ENCODE results near the gene COL5A3.
"Not testable (repeated sequence)": the region's sequence is repeated elsewhere in the genome, so short reads cannot be mapped to it uniquely, and the experiment has no call there.

COL5A3 gene

GRCh38 chr19:9971166-9971897 lies 39.0 kb downstream of the COL5A3 start:
- no peak for DNase-seq (ENCODE audit: low spot score)

DNA sequence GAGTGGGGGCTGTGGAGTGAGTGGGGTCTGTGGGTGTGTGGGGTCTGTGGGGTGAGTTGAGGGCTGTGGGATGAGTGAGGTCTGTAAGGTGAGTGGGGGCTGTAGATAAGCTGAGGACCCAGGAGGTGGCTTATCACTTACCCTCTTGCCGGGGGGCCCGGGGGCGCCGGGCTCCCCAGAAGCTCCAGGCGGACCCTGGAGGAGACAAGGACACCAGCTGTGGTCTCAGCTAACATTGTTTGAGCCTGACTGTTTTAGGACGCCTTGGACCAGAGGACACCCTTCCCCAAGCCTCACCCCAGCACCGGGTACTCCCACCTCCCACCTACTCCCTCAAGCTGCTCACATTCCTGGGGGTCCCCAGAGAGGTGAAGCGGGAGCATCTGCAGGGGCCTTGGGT lies 39.8 kb downstream of the COL5A3 start:
- DNase-seq (ENCODE audit: low spot score) = no peak

- DNase-seq (ENCODE audit: low spot score) = no peak
Observed at GRCh38 chr19:9969688-9969975, 40.7 kb downstream of the COL5A3 start.

DNA sequence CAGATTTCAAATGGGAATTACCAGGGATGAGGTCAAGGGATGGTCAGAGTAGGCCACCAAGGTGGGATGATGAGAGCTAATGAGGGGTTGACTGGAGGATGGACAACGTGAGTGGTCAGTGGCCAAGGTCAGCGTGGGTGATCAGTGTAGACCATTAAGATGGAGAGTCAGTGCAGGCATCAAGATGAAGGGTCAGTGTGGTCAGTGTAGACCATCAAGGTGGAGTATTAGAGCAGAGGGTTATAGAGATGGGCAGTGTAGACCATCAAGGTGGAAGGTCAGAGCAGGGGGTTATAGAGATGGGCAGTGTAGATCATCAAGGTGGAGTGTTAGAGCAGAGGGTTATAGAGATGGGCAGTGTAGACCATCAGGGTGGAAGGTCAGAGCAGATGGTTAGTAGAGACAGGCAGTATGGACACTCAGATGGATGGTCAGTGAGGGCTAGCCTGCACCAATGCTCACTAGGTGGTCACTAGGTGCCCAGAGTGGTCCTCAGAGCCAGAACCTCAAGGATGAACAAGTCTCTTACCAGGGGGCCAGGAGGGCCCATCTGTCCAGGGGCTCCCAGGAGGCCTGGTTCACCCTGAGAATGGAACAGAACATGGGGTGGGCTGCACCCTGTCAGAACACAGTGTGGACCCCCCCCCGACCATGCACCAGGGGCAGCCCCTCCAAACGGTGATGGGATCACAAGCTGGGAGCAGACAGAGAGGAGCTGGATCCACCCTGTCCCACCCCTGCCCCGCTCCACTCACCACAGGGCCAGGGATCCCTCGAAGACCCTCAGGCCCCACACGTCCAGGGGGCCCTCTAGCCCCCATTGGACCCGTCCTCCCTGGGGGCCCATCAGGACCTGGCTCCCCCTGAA lies 41.2 kb downstream of the COL5A3 start:
- no peak for DNase-seq (ENCODE audit: low spot score)

- no peak for DNase-seq (ENCODE audit: low spot score)
Observed at GRCh38 chr19:9967326-9967725, 43.0 kb downstream of the COL5A3 start.

DNA sequence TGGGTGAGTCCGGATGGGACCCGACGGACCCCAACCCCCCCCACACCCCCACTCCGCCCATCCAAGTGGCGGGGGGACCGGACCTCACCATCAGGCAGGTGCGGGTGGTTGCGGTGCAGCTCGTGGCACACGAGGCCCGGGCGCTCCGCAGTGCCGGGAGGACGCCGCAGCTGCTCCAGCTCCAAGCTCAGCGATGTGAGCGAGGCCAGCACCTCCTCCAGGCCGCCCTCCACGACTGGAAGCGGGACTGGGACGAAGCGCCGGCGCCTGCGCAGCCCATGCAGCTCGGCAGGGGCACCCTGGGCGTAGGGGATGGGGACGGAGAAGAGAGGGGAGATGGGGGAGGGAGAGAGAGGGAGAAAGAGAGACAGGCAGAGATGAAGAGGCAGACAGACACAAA lies 43.9 kb downstream of the COL5A3 start:
- DNase-seq (ENCODE audit: low spot score) = no peak

GRCh38 chr19:9966024-9966423 lies 44.3 kb downstream of the COL5A3 start:
- no peak for DNase-seq (ENCODE audit: low spot score)

GRCh38 chr19:9962623-9963290 lies 47.5 kb downstream of the COL5A3 start:
- no peak for DNase-seq (ENCODE audit: low spot score)

DNA sequence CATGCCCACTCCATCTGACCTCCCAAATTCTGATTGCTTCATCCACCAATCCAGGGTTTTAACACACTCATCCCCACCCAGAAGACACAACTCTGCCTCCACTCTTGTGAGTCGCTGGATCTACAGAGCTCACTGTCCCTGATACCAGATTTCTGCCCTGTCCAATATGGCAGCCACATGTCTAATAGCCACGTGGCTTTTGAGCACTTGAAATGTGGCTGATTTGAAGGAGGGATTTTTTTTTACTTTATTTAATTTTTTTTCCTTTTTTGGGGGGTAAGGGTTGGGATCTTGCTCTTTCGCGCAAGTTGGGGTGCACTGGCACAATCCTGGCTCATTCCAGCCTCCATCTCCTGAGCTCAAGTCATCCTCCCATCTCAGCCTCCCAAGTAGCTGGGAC lies 49.2 kb downstream of the COL5A3 start:
- DNase-seq (ENCODE audit: low spot score) = no peak

DNA sequence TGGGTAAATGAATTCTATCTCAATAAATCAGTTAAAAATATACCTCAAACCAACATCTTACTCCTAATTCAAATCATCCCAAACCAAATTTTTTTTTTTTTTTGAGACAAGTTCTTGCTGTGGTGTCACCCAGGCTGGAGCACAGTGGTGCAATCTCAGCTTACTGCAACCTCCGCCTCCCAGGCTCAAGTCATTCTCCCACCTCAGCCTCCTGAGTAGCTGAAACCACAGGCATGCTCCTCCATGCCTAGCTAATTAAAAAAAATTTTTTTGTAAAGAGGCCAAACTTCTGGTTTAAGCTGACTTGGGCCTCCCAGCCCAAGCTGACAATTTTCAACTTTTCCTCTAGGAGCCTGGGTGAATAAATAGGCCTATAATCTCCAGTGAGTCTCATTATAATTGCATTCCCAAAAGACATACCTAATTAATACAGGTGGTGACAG lies 51.9 kb downstream of the COL5A3 start:
- DNase-seq (ENCODE audit: low spot score) = no peak

GRCh38 chr19:9956956-9957355 lies 53.3 kb downstream of the COL5A3 start:
- no peak for DNase-seq (ENCODE audit: low spot score)

GRCh38 chr19:9953802-9954542 lies 56.3 kb downstream of the COL5A3 start:
- no peak for DNase-seq (ENCODE audit: low spot score)

DNA sequence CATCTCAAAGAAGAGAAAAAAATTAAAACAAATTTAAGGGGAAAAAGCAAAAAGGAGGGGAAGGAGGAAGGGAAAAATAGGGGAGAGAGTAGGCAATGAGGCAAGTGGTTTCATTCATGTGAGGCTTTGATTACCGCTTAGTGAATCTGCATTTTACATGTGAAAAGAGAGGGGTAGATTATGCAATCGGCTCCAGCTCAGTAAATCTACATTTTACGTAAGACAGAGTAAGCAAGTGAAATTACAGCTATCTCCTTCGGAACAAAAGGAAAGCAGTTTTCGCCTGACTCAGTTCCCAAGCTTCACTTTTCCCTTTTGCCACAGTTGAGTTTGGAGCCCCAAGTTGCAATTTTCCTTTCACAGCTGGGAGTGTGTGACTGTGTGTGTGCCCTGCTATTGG lies 58.0 kb downstream of the COL5A3 start:
- DNase-seq (ENCODE audit: low spot score) = no peak

GRCh38 chr19:9947441-9947840 lies 62.9 kb downstream of the COL5A3 start:
- no peak for DNase-seq (ENCODE audit: low spot score)

DNA sequence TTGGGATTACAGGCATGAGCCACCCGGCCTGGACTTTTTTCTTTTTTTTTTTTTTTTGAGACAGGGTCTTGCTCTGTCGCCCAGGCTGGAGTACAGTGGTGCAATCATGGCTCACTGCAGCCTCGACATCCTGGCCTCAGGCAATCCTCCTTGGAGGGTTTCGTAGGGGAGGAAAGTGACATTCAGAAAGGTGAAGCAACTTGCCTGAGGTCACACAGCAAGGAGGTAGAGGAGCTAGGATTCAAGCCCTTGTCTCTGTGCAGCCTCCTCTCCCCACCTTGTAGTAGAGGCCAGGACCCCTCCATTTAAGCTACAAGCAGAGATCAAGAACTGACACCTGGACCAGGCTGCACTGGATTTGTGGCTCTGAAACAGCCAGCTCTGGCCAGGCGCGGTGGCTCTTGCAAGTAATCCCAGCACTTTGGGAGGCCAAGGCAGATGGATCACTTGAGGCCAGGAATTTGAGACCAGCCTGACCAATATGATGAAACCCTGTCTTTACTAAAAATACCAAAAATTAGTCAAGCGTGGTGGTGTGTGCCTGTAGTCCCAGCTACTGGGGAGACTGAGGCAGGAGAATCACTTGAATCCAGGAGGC lies 63.7 kb downstream of the COL5A3 start:
- DNase-seq (ENCODE audit: low spot score) = not testable (repeated sequence)

- no peak for DNase-seq (ENCODE audit: low spot score)
Observed at GRCh38 chr19:9945319-9945966, 64.9 kb downstream of the COL5A3 start.

DNA sequence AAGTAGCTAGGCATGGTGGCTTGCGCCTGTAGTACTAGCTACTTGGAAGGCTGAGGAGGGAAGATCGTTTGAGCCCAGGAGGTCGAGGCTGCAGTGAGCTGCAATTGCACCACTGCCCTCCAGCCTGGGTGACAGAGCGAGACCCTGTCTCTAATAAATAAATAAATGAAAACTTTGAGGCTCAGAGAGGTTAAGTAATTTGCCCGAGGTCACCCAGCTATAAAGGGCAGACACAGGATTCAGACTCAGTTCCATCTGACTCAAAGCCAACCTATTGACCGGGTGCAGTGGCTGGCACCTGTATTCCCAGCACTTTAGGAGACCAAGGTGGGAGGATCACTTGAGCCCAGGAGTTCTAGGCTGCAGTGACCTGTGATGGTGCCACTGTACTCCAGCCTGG lies 66.6 kb downstream of the COL5A3 start:
- no peak for DNase-seq (ENCODE audit: low spot score)

DNA sequence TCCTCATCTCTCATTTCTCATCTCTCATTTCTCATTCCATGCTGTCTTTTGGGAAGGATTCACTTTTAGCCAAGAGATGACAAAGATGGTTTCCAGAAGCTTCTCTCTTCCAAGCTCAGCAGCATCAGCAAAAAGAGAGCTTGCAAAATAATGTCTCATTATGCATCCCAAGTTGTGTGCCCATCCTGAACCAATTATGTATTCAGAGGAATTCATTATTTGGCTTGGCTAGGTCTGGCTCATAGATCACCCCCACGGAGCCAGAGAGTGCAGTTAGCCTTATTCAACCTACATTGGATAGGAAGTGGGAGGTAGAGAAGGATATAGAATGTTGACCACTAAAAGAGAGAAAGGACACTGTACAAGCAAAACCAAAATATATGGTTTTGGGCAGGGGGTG lies 68.6 kb downstream of the COL5A3 start:
- DNase-seq (ENCODE audit: low spot score) = no peak

GRCh38 chr19:9941231-9941630 lies 69.1 kb downstream of the COL5A3 start:
- no peak for DNase-seq (ENCODE audit: low spot score)

GRCh38 chr19:9940778-9941177 lies 69.5 kb downstream of the COL5A3 start:
- no peak for DNase-seq (ENCODE audit: low spot score)

DNA sequence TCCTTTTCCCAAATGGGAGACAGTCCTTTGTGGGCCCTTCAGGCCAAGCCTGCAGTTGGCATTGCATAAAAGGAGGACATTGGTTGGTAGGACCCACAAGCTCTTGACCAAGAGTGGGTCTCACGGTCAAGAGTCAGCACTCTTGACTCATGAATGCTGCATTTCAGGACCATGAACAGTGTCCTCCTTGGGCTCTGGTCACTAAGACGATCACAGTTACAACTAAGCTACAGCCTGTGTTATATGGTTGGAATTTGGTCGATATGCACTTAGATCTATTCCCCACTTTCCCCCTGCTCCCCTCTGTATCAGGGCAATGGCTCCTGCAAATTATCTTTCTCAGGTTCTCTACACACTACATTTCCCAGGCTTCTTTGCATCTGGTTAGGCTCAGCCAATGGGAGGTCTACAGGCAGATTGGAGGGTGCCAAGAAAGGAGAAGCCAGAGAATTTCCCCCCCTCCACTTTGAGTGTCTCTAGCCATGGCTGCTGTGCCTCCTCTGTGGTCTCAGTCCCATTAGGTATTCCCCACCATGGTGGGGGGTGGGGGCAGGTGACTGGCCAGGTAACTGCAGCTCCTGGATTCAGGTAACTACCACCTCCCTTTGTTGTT lies 70.9 kb downstream of the COL5A3 start:
- no peak for DNase-seq (ENCODE audit: low spot score)

Measured in CD4-positive, alpha-beta T cell treated with Interleukin-15 for 4 hours (primary cell).